ENCODE results near the gene ICAM1.
"Not testable (repeated sequence)": the region's sequence is repeated elsewhere in the genome, so short reads cannot be mapped to it uniquely, and the experiment has no call there.

ICAM1 gene, protein sequence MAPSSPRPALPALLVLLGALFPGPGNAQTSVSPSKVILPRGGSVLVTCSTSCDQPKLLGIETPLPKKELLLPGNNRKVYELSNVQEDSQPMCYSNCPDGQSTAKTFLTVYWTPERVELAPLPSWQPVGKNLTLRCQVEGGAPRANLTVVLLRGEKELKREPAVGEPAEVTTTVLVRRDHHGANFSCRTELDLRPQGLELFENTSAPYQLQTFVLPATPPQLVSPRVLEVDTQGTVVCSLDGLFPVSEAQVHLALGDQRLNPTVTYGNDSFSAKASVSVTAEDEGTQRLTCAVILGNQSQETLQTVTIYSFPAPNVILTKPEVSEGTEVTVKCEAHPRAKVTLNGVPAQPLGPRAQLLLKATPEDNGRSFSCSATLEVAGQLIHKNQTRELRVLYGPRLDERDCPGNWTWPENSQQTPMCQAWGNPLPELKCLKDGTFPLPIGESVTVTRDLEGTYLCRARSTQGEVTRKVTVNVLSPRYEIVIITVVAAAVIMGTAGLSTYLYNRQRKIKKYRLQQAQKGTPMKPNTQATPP

DNA sequence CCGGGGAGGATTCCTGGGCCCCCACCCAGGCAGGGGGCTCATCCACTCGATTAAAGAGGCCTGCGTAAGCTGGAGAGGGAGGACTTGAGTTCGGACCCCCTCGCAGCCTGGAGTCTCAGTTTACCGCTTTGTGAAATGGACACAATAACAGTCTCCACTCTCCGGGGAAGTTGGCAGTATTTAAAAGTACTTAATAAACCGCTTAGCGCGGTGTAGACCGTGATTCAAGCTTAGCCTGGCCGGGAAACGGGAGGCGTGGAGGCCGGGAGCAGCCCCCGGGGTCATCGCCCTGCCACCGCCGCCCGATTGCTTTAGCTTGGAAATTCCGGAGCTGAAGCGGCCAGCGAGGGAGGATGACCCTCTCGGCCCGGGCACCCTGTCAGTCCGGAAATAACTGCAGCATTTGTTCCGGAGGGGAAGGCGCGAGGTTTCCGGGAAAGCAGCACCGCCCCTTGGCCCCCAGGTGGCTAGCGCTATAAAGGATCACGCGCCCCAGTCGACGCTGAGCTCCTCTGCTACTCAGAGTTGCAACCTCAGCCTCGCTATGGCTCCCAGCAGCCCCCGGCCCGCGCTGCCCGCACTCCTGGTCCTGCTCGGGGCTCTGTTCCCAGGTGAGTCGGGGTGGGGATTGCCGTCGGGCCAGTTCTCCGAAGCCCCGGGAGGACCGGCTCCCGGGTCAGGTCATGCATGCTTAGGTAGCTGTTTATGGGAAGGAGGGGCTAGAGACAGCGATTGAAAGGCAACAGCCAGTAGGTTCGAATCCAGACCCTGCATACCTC, at the start of gene ICAM1:
Gene ICAM1, plus strand, starts transcription at position 505 of the 779 bp plus-strand sequence. Its CDS starts 40 bp downstream, at position 545.
- peak; percentile 79 for DNase-seq (ENCODE audit: low spot score)

DNA sequence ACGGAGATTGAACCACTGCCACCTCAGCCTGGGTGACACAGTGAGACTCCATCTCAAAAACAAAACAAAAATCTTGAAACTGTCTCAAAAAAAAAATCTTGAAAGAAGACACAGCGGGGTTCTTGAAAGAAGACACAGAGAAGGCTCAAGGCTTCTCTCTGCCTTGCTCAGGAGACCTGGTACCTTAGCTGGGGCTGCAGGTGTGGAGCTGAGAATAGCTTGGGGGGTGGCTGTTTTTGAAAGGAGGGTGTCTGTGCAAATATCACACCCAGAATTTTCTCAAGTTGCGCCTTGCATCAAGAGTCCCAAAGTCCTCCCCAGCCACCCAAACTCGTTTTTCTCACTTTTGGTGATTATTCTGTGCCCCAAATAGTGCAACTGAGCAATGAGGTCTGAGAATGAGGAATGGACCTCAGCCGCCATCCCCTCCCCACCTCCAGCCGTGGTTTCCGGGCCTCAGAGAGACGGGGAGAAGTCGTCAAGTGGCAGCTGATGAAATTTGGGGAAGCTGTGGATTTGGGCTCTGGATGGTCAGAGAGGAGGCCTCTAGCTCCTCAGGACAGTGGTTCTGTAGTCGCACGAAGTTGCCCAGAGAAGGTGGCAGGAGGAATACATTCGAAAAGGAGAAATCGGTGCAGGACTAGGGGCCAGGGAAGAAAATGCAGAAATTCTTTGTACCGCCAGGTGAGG, 48.6 kb upstream of the ICAM1 start:
- DNase-seq (ENCODE audit: low spot score), result no peak

DNA sequence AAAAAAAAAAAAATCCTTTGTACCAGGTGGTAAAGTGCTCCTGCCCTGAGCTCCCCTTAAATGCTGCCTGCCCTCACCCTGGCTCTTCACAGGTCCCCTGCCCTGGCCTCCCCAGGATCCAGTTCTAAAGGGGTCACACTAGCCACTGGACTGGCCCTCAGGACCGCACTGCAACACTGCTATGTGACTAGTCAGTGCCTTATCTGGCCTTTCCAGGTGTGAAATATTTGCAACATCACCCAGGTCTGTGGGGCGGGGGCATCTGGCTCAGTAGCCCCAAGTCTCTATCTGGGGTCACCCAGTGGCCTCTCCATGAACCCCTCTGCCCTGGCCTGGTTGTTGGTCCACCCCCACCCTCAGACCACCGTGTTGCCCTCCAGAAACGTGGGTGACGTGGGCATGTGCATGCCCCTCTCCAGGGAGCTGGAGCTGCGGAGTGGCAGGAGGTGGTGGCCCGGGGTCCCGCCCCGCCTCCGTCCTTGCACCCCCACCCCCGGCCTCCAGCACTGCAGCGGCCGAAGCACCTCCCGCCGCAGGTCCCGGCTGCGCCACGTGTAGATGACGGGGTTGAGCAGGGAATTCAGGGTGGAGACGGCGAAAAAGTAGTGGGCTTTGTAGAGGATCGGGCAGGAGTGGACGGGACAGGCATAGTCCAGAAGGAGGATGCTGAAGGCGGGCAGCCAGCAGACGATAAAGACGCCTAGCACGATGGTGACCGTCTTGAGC, 47.3 kb upstream of the ICAM1 start:
- DNase-seq (ENCODE audit: low spot score), result no peak

DNA sequence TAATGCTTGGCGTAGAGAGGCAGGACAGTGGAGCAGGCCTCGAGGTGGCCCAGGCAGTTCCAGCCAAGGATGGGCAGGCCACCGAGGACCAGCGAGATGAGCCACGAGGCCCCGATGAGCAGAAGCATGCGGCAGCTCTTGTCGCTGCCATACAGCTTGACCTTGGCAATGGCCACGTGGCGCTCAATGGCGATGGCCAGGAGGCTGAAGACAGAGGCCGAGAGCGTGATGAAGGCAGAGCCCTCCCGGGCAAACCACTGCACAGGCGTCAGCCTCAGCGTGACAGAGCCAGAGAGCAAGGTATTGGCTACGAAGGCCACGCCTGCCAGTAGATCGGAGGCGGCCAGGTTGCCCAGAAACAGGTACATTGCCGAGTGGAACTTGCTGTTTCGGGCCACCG, 46.6 kb upstream of the ICAM1 start:
- DNase-seq (ENCODE audit: low spot score), result no peak

DNA sequence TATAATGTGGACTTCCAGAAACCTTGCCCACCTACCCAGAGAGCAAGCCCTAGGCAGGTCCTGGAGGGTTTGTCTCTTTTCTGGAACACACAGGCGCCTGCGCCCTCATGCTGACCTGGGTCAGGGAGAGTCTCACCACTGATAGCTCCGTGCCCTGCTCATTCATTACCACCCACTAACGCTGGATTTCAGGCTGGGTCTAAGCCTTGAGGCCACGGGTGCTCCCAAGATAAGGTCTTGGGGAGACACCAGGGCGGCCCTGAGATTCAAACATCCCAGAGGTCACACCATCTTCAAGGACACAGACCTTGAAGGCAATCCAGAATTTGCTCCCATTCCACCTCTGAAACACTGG, 44.9 kb upstream of the ICAM1 start:
- no peak for DNase-seq (ENCODE audit: low spot score)

DNA sequence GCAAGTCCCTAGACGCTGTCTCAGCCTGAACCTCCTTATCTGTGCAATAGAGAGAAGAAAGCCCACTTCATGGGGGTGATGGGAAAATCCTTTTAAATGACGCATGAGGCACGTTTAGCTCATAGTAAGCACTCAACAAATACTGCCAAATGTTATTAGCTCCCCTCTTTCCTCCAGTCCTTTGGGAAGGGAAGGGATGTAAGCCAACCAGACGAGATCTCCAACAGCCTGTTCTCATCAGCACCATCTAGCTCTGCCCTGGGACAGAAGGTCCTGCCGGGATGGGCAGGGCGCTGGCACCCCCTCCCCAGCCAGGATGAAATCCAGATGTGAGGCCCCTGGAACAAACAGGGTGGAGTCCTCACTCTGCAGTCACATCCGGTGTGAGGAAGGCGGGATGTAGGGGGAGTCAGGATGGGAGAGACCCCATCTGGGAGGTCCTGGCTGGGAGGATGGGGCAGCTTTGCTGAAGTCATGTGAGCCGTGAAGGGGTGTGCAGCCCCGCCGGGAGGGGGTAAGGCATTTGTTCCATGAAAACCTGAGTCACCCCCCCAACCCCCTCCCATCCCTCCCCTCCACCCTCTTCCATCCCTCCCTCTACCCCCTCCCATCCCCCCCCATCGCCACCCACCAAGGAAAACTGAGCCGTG, 44.4 kb upstream of the ICAM1 start:
- DNase-seq (ENCODE audit: low spot score), result no peak

DNA sequence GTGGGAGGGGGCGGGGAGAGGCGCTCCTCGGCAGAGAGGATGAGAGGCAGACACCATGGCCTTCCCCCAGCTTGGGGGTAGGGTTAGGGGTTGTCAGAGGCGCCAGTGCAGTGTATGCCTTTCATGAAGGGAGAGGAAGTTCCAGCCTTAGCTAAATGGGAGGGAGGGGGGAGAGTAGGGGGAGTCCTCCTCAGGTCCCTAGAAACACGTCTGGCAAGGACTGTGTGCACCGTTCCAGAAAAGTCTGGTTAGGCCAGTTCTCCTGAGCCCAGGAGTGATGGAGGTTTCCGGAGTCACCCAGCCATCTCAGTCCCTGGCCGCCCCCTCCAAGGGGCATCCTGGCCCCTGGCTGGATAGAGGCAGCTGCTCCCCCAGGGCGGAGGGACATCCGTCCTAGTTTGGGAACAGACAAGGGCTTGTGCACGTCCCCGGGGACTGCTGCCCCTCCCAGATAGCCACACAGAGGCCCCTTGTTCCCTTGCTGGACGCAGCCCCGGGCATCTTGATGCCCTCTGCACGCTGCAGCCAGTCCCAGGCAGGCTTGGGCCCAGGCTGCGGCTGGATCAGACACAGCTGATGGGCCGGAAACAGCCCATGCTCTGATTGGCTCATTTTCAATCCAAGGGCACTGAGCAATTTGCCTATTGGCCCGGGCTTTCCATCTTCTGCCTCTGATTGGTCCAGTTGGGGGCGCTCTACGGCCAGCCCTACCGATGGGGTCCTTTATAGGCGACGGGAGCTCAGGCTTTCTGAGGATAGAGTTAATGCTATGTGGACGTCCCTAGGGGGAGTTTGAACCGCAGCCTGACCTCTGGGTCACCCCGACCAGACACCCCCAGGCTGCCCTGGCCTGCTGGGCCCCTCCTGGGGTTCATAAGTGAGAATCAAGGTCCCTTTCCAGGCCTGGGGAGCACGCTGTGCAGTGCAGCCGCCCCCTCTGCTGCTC, 43.6 kb upstream of the ICAM1 start:
- no peak for DNase-seq (ENCODE audit: low spot score)

DNA sequence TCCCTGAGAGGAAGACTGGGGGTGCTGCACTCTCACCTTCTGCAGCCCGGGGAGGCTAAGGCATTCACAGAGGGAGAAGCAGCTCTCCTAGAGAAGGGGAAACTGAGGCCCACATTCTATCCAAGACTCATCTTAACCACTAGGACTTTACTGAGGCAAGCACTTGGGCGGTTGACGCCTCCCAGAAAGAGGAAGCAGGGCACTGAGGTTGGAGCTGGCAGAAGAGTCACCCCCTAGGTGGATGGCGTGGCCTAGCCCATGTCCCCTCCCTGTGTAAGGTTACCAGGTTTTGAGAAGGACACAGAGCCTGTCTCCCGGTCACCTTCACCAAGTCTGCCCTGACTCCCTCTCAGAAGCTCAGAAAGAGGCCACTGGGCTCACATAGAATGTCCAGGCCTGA, 42.5 kb upstream of the ICAM1 start:
- no peak for DNase-seq (ENCODE audit: low spot score)

DNA sequence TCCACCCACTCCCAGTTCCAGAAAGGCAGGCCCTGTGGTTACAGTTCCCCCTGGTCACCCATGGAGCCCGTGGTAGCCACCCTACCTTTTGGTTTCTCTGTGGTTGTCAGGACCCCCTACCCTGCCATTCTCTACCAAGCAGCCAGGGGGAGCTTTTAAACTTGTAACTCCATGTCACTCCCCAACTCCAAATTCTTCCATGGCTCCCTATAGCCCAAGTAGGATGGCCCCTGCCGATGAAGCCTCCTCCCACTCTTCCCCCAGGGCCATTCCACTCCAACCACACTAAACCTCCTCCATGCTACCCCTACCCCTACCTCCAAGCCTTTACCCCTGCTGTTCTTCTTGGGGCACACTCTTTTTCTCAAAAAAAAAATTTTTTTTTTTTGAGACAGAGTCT, 42.0 kb upstream of the ICAM1 start:
- DNase-seq (ENCODE audit: low spot score), result peak; percentile 87

DNA sequence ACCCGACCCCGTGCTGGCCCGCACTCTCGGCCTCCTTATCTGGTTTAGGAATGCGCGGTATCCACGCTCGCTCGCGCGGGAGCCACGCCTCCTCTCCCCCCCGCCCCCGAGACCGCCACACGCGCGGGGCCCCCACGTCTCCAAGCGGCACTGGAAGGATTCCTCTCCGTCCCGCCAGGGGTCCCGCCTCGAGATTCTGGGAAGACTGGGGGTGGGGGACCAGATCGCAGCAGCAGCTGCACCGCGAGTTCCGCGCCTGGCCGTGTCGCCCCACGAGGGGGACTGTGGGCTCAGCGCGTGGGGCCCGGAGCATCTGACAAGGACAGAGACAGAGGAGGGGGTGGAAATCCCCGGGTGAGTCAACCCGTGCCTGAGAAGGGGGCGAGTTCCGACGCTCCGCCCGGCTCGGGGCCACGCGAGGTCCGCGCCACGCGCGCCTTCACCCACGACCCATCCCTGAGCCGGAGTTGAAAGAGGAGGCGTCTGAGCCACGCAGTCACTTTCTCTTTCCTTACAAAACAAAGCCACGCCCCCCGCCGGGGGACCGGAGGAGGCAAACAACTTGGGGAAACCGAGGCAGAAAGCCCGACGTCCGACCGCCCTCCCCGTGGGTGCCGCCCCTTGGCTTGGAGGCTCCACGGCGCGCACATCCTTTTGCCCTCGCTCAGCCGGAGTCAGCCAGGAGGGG, 40.6 kb upstream of the ICAM1 start:
- no peak for DNase-seq (ENCODE audit: low spot score)

DNA sequence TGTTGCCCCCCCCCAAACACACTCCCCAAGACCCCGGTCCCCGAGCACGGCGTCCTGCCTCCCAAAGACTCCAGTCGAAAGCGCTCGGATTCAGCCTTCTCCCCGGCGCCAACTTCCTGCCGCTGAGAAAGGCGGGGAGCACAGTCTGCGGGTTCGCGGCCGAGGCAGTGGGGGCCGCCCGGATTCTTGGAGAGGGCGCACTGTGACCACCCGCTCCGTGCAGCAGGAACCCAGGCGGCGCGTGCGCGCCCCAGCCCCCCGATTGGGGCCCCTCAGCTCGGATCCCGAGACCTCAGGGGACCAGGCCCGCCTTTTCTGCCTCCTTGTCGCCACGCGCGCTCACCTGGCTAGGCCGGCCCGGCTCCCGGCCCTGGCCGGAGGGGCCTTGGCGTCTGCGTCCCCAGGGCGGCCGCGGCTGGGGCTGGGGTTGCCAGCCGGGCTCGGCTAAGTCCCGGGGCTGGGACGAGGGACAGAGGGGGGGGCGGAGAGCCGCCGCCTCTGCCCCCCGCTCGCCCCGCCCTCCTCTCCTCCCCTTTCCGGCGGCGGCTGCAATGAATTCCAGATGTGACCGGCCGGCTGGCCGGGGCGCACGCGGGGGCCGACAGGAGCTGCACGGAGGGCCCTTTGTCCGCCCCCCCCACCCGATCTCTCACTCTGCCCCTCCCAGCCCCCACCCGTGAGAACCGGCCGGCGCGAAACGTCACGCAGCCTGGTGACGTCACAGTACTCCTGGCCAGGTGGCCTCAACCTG, 39.9 kb upstream of the ICAM1 start, which contains the start of gene S1PR2:
Gene S1PR2, minus strand, starts transcription at position 471 of the 751 bp plus-strand sequence. CDS start 6,426 bp downstream, outside the sequence.
- peak; percentile 84 for DNase-seq (ENCODE audit: low spot score)

DNA sequence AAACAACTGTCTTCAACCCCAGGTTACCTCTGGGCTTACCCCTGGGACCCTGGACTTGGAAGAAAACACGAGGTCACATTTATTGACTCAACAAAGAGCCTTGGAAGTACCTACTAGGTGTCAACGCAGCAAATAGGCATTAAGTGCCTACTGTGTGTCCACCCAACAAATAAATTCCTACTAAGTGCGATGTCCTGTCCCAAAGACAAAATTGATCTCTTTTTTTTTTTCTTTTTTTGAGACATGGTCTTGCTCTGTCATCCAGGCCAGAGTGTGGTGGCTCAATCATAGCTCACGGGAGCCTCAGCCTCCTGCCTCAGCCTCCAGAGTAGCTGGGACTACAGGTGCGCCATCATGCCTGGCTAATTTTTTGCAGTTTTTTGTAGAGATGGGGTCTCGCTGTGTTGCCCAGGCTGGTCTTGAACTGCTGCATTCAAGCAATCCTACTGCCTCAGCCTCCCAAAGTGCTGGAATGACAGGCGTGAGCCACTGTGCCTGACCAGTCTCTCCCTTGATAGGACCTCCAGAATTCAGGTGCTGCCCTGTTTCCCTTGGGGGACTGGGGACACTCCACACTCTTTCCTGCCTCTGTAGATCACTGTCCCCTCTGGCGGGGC, 39.2 kb upstream of the ICAM1 start:
- no peak for DNase-seq (ENCODE audit: low spot score)

DNA sequence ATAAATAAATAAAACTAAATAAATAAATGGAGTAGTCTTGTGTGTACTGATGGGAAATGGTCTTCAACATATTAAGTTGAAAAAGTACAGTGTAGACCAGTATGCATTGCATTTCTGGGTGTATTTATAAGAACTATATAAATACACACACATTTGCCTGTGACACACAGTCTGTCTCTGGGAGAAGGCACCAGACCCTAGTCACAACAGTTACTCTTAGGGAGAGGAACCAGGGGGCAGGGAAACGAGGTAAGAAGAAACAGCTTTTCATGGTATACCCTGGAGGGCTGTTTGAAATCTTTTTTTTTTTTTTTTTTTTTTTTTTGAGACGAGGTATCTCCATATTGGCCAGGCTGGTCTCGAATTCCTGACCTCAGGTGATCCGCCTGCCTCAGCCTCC, 37.0 kb upstream of the ICAM1 start:
- DNase-seq (ENCODE audit: low spot score), result no peak

DNA sequence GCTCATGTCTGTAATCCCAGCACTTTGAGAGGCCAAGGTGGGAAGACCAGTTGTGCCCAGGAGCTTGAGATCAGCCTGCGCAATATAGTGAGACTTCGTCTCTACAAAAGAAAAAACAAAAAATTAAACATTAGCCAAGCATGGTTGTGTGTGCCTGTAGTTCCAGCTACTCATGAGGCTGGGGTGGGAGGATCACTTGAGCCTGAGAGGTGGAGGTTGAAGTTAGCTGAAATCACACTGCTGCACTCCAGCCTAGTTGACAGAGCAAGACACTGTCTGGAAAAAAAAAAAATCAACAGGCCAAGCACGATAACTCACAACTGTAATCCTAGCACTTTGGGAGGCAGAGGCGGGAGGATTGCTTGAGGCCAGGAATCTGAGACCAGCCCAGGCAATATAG, 35.9 kb upstream of the ICAM1 start:
- DNase-seq (ENCODE audit: low spot score), result no peak

DNA sequence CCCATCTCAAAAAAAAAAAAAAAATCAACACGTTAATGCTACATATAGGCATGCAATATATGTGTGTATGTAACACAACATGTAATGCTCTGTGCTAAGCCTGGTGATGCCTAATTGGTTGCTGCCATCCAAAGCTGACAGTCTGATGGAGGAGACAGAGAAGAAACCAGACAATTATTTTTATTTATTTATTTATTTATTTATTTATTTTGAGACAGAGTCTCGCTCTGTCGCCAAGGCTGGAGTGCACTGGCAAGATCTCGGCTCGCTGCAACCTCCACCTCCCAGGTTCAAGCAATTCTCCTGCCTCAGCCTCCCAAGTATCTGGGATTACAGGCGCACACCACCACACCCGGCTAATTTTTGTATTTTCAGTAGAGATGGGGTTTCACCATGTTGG, 35.5 kb upstream of the ICAM1 start:
- not testable (repeated sequence) for DNase-seq (ENCODE audit: low spot score)

DNA sequence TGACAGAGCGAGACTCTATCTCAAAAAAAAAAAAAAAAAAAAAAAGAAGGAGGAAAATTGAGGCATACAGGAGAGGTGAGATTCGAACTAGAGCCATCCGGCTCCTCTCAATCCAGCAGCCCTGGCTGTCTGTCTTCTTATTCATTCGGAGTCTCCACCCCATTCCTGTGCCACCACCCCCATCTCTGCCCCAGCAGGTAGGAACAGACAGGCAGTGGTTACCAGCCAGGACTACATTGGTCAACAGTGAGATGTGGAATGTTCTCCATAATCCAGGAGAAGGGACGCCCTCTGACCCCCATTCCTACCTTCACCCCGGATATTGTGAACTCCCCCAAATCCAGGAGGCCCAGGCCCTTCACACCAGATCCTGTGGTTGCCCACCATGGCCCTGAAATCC, 33.2 kb upstream of the ICAM1 start:
- no peak for DNase-seq (ENCODE audit: low spot score)

DNA sequence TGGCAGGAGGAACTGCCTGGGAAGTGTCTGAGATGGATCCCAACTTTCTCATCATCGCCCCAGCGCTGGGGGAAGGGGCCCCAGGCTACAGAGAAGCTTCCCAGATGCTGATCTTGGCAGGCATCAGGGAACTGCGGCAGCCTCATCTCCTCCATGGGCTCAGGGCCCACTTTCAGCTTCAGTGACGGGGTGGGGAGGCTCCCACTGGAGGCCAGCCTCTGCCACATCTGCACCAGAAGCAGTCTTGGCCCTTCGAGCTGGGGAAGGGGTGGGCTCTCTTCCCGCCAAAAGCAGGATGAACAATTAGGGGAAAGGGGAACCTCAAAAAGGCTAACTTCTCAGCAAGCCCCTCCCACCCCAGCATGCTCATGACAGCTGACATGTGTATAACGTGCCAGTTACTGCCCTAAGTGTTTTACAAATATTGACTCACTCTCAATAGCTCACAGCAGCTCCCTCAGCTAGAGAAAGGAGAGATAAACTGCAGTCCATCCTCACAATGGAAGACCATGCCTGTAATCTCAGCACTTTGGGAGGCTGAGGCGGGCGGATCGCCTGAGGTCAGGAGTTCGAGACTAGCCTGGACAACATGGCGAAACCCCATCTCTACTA, 32.6 kb upstream of the ICAM1 start:
- no peak for DNase-seq (ENCODE audit: low spot score)
